ENCODE results near the gene RAB6B.

Gene RAB6B

DNA sequence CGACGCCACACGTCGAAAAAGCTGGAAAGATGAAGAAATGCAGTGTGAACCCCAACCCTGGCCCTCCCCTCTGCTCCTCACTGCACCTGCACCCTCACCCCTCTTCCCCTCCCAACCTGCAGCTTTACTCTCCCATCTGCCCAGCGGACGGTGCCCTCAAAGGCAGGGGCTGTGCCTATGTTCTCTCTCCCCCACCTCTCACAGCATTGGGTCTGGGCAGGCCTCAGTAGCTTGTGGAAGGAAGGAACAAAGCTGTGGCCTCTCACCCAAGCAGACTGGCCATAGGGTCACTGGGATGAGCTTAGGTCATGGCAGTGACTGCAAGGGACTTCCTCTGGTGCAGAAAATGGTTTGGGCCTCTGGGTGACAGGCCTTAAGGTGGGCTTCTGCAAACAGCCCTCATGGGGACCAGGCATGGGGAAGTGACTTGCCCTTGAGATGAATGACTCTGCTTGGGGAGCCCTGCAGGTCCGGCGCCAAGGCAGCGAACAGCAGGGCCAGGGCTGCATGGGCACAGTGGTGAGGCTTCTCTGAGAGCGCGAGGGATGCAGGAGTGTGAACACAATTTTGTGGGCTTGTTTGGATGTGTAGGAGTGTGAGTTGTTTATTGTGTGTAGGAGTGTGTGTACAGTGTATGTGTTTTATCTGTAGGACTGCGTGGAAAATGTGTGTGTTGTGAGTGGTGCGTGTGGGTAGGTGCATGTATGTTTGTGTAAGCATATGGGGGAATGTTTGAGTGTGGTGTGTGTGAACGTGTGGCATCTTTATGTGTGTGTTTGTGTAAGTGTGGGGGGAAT is 60.9 kb downstream of the RAB6B start:
- no peak for DNase-seq

DNA sequence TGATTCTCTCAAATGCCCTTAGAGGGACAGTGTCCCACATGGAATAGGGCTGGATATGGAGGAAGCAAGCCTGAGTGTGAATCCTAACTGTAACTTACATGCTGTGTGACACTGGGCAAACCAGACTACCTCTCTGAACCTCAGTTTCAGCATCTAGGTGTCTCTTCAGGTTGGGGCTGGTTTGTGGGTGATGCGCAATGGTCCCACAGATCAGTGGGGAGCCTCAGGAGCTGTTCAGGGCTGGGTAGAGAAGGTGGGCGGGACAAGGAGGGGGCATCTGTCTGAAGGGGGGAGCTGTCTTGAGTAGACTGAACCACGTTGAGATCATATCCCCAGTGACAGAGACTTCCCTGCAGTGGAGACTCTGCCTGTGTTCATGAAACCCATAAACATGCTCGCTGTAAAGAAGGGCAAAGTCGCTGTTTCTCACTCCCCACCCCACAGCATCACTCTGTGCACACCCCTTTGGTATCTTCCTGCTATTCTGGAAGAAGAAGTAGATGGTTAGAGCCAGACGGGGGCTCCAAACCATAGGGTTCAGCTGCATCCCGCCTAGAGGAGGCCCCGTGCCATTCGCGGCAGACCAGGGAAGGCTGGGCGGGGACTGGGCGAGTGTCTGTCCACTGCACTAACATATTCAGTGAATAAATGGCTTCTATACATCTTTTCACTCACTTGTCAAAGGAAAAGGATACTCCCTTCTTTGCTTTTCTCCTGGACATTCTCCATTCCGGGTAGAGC is 61.6 kb downstream of the RAB6B start:
- DNase-seq: no peak

DNA sequence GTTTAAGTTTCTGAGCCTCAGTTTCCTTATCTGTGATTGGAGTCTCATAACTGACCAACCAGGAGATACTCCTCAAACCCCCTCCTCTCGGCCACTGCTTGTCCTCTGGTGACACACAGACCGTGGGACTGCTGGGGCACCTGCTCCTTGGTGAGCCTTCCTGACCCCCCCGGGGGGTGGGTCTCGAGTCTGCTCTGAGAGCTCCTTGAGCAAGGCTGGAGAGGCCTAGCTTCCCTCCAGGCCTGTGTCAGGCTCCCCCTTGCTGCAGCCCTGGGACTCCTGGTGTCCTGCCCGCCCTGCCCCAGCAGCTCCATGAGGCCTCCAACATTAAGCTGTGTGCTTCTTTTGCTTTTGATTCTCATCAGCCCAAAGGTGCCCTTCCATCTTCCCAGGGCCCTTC is 62.4 kb downstream of the RAB6B start:
- DNase-seq: no peak

DNA sequence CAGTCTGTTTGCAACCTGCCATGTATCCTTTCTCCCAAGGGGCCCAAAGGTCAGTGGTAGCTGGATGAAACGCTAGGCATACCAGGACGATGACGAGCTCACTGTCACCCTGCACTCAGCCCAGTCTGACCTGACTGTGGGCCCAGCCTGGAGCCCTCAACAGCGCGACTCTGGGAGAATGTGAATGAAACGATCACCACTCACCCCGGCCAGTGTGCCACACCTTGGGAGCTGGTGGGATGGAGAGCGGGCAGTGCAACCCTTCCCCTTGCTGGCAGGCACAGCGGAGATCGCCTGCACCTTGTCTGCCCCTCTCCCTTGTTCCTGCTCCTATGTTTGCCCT is 62.9 kb downstream of the RAB6B start:
- no peak for DNase-seq

DNA sequence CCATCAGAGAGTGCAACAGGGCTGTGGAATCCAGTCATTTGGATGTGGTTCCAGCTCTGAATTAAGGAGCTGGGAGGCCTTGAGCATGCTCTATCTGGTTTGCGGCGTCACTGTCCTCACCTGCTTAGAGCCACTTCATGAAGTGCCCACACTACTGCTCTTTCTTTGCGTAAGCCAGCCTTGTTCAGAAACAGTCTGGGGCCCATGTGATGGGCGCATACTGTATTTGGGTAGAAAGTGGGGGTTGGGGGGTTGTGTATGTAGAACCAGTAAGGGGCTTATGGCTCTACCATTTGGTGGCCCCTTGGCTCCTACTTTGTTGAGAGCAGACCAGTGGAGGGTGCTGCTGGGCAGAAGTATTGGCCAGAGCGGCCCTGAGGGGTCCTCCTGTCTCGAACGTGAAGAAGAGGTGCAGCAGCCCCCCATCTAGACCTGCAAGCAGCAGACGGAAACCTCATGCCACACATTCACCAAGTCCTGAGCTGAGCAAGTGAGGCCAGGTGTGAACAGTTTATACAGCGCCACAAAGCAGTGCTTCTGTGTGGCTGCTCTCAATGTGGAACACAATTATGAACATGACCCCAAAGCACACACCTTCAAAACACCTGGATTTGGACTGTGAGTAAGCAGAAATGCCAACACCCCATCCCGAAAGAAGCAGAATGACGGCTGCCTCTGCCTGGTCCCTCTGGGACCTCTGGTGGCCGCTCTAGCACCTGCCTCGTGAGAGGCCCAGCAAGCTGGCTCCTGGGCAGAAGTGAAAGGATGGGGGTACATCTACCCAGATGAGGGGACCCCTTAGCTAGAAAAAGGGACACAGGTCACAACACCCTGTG is 63.5 kb downstream of the RAB6B start:
- DNase-seq: no peak

DNA sequence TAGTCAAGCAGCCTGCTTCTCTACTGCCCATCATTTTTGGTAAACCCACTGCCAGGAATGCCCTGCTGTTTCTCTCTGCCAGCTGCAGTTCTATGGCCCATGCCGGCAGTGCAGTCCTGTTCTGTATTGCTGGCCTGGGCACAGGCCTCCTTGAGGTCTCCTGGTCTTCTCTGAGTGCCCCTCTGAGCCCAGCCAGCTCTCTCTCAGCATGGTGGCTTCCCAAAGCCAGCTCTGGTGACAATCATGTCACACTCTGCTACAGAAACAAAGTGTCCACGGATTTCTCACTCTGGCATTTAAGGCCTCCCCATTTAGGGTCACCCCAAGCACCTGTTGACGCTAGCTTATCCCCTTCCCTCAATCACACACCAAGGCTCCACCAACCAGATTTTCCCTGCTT is 65.6 kb downstream of the RAB6B start:
- no peak for DNase-seq

DNA sequence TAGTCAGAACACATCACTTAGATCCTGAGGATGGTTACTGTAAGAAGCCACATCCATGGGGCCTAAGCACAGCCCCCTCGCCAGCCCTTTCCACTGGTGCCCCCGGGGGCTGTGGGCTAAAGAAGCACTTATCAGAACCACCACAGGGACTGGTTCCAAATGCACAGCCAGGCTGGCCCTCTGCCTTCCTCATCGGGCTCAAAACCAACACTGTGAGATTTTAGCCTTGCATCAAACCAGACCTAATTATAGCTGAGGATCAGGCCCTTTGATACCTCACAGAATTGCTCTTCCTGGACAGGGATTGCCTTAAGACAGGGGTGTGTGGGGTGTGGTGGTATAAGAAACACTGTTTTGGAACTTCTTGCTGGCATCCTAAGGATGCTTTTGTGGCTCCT is 66.4 kb downstream of the RAB6B start:
- DNase-seq: no peak

DNA sequence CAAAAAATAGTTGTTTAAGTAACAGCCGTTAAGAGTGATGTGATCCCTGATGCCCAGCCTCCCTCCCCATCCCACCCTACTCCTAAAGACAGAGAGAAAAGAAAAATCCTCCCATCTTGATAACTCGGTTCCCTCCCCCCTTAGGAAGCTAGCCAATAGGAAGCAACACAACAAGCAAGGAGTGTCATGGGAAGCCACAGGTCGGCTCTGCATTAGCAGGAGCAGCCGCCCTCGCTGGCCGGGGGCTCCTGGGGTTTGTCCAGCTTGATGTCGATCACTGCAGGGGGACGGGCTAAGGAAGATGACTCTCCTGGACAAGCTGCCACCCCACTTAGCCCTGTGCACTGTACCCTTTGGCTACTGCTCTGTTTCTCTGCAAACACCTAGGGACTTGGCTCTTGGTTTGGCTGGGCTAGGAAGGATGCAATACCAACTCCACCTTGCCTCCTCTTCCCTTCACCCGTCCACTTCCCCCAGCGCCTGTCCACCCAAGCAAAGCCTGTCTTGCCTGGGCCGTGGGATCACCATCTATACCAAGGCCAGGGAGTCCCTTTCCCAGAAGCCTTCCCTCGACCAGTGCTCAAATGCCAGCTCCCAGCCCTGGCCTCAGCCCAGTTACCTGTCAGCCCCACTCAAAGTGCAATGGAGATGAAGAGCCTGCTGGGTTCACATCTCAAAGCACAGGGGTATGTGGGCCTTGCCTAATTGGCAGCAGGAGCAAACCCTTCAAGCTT is 66.9 kb downstream of the RAB6B start:
- no peak for DNase-seq

DNA sequence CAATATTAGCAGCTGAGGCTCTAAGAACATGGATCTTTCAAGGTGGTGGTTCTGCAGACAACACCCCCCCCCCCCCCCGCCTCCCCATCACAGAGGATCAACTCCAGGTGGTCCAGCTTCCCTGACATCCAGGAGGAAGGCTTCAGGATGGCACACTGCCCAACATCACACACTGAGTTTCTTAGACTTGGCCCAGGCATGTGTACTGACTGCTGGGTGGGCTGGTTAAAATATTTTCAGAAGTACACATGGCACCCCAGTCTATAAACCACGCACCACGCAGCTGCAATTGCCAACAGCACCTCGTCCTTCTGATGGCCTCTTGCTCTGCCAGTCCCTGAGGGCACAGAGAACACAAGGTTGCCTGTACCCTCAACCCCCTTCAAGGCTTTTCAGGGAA is 68.0 kb downstream of the RAB6B start:
- no peak for DNase-seq

DNA sequence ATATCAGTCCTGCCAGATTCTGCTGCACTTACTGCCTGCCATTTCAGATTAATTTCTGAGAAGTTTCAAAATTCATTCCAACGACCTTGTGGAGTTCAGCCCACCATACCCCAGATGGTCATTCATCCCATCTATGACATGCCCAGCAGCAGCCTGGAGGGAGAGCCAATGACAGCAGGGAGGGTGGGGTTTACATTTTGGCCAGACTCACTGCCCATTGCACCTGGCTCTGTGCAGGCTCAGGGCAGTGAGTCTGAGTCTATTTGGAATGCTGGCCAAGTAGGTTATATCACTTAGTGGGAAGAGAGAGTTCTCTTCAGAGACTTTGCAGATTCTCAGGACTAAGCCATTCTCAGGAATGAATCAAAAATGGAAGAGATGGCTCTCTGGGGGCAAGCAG is 68.5 kb downstream of the RAB6B start:
- no peak for DNase-seq

DNA sequence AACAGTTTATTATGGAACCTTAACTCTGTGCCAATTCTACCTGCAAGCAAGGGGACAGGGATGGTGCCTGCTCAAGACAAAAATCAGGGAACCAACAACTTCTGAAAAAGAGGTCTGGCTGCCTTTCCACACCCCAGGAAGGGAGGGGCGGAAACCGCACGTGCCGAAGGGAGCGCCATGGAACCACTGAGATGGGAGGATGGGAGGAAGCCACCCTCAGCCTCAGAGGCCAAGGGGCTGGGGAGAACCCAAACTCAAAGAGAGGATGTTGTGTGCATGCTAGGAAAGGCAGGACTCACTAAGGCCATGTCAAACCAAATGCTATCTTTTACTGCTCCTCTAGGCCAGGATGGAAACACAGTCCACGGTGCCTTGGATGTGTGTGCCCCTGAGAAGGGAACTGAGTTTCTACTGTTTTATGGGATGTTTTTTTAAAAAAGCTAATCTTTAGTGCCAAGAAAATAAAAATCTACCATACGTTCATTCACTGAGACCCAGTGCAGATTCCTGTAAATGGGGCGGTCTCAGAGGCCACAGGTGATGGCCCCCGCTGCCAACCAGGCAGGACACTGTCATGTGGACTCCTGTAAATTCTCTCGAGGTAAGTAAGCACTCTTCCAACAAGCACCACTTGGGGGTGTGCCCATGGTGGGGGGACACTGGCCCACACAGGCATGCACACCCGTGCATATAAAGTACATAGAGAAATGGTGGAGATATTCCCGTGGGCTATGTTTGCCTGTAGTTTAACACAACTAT is 69.5 kb downstream of the RAB6B start:
- DNase-seq: no peak

DNA sequence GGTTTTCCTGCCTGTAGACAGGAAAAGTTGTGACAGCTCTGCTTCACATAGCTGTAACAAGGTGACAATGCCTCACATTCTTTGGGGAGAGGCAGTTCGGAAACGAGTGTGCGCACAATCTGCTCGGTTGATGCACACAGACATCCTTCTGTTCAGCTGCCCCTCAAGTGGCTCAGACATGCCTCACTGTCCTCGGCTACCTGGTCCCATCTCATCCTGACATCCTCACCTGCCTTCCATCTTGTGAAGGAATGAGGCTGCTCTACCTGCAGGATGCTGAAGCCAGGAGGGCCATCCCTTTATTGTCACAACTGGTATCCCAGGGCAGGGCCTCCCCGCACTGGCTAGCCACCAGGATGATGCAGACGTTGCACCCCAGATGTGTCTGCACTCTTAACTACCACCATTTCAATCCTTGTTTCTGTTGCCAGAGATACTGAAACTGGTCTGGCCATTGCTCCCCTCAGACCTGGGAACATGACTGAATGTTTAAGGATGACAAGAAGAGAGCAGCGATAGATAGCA is 70.7 kb downstream of the RAB6B start:
- no peak for DNase-seq

DNA sequence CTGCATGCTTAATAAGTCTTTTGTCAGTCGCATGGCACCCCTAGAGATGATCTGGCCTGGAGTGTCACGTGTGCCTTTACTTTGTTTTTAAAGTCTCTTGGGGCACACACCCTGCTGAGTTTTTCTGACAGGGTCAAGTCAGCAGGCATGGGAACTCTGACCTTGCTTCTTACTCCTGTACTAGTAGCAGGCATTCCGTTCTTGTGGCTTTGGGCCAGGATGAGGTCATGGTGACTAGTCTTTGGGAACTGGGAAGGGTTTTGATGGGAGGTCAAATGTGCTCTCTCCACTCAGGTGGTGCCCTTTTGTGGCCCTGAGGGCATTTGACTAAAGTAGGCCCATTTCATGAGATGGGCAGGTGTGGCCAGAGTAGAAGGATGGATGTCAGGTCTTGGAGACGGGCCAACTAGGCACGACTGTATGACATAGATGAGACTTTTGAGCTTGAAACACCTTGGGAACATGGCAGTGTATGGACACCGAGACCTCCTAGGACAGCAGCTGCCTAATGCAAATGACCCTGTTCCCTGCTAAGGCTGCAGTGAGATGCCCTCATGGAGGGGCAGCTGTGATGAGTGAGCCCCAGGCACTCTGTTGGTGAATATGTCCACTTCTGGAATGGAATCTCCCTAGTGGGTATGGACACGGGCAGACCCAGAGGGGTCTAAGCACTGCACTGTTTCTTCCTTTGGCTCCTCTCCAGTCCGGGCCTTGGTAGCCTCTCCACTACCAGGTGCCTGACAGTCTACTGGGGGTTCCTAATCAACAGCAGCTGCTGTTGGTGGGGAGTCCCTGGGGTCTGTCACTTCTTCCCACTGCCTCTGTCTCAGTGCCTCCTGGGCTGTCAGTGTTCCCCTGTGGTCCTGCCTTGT is 73.7 kb downstream of the RAB6B start:
- DNase-seq: no peak

DNA sequence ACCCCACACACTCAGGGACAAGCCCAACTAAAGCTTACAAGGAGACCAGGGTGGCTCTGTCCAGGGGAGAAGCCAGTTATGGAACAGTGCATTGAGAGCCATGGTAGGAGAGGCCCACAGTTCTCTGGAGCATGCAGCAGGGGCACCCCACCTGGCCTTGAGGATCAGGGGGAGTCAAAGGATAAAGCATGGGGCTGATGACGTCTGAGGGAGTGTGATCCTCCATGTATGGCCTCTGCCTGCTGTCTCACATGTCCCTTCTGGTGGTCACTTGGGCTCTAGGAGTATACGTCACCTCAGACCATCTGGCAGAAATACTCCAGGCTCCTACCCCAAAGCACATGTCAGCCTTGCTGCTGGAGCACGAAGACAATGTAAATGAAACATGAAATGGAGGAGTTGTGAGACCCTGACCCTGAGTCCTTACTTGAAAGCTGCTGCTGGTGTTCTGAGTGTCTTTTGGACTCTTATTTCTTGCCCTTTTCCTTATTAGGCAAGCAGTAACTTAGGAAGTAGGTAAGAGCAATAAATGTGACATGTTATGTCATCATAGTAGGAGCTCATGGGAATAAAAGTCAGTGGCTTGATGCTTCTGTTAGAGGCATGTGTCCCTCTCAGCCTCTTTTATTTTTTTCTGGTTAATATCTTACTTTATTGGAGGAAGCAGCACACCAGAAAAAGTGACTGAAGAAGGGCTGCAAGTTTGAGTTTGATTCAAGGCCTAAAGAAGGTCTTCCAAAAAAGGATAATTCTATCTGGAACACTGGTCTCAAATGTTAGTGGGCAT is 74.6 kb downstream of the RAB6B start:
- no peak for DNase-seq

DNA sequence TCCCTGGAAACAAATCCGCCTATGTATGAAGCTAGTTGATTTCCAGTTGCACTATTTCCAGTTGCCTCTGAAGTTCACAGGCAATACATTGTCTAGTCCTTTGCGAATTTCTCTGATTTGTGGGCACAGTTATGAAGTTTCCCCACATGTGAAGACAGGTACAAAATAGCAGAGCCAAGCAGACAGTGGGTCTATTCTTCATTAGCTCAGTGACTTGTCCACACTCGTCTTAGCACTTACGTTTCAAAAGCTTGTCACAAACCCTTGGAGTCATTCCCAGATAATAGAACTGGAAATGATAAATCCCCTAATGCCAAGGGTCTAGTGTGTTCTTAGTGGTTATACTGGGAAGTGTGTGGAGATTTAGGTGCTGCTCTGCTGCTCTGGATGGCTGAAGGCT is 75.6 kb downstream of the RAB6B start:
- no peak for DNase-seq

DNA sequence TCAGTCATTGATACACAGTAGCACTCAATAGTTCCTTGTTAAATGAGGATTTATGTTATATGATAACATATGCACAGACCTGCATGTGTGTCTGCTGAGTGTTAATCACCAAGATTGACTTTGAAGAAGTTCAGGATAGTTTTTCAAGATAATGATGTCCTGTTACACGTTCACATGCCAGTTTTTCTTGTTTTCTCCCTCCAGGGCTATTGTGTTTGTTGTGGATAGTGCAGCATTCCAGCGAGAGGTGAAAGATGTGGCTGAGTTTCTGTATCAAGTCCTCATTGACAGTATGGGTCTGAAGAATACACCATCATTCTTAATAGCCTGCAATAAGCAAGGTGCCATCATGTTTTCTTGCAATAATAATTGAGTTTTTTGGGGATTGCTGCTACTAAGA is 80.3 kb downstream of the RAB6B start:
- DNase-seq: no peak

DNA sequence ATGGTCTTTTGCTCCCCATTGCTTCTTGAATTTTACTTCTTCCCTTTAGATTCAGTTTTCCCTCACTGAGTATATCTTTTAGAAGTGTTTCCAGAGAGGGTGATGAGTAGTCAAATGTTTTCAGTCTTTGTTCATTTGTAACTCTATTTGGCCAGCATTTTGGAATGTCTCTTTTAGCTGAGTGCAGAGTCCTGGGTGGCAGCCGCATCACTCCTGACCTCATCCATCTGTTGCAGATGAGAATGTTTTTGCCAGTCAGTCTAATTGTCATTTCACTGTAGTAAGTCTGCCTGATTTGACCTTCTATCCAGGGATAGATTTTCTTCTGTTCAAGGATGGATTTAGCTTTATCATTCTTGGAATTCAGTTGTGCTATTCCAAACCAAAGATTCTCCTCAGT is 82.8 kb downstream of the RAB6B start:
- DNase-seq: no peak

DNA sequence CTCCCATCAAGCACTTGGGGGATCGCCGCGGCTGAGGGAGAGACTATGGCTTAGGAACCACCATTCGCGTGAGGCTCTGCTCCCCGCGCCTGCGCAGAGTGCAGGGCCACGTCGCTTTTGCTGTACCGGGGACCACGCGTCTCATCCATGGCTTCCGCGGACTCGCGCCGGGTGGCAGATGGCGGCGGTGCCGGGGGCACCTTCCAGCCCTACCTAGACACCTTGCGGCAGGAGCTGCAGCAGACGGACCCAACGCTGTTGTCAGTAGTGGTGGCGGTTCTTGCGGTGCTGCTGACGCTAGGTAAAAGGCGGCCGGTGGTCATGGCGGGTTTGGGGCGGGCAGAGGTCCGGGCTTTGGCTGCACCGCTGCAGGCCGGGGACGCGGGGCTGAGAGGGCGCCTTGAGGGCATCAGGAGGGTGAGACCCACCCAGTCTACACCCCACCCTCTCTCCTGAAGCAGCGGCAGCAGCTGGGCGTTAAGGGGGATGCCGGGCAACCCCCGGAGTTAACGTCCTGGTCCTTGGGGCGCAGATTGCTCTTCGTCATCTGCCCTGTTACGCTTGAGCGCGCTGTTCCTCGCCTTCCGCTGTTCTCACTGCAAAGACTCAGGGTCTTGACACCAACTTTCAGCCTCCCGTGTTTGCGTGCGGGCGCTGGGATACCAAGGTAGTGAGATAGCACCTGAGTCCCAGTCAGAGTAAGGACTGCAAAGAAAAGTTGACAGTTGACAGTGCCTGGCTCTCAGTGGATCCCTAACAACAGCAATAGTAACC is 89.8 kb downstream of the RAB6B start, which contains the start of gene SRPRB:
TSS of gene SRPRB (plus strand) at position 114 of the 774 bp plus-strand sequence. CDS start at position 148, 34 bp downstream.
- DNase-seq: peak; percentile 92

DNA sequence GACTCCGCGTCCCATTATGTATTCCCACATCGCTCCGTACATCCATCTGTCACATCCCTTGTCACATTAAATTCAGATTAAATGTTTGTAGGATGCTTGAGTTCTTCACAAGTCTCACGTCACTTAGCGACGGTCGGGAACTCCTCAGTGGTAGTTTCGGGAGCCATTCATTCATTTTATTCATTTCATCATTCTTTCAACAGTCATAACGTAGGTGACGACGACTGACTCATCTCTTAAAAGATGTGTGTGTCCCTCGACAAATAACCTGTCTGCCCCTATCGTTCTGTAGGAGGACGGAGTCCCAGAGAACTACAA is 90.3 kb downstream of the RAB6B start:
- DNase-seq: no peak
